Measurements from ENCODE around the gene PCDHA10.

Gene PCDHA10

GRCh38 chr5:140883927-140884697 is 28.4 kb downstream of the PCDHA10 start:
- DNase-seq = no peak

DNA sequence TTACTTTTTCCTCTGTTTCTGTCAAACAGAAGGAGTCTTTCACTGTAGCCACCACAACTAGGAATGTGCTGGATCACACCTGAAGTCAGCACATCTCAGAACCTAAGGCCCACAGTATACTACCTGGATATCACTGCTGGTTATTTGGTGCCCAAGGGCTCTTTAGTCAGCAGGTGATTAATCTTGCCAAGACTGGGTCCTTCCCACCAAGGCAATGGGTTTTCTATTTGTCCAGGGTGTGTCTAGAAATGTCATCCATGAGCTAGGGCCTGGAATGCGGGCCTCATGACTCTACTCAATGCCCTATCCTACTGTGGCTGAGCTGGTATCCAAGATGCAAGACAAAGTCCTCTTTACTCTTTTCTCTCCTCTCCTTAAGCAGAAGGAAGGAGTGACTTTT is 60.6 kb downstream of the PCDHA10 start:
- DNase-seq = no peak
